H9 (cell line): ENCODE results near the gene ITGA4. TPM values are rescaled to one million over a fixed set of nuclear protein-coding genes. Genes with fewer than 3 reads are reported as not detected.

ENCODE experiments used
- DNase-seq: peaks from one replicate; pipeline ENCODE4 v3.0.0-alpha.2; 2017
- H2AFZ ChIP-seq: one replicate; pipeline ENCODE4 v1.6.1; 2013; ENCODE audit warnings: mild to moderate bottlenecking, low read length, control low read depth, moderate library complexity
- H2AK5ac ChIP-seq: 2 replicates; pipeline ENCODE4 v1.6.1; 2013; ENCODE audit warnings: low read length, control low read depth, mixed read lengths; ENCODE audit not compliant: insufficient read length
- H2BK120ac ChIP-seq: one replicate; pipeline ENCODE4 v1.6.1; 2013; ENCODE audit warnings: low read depth, mild to moderate bottlenecking, low read length, control low read depth, inconsistent platforms; ENCODE audit not compliant: poor library complexity, severe bottlenecking
- H2BK12ac ChIP-seq: 2 replicates; pipeline ENCODE4 v1.6.1; 2013; ENCODE audit warnings: low read length, control low read depth, mixed read lengths, low read depth; ENCODE audit not compliant: insufficient read length
- H2BK15ac ChIP-seq: 2 replicates; pipeline ENCODE4 v1.6.1; 2013; ENCODE audit warnings: low read depth, low read length, control low read depth
- H2BK20ac ChIP-seq: one replicate; pipeline ENCODE4 v1.6.1; 2013; ENCODE audit warnings: low read depth, mild to moderate bottlenecking, low read length, control low read depth, inconsistent platforms; ENCODE audit not compliant: poor library complexity, severe bottlenecking
- H2BK5ac ChIP-seq: 2 replicates; pipeline ENCODE4 v1.6.1; 2013; ENCODE audit warnings: low read length, control low read depth, mixed read lengths; ENCODE audit not compliant: insufficient read length
- H3K14ac ChIP-seq: 2 replicates; pipeline ENCODE4 v1.6.1; 2013; ENCODE audit warnings: low read length, control low read depth; ENCODE audit not compliant: insufficient read depth
- H3K18ac ChIP-seq: 2 replicates; pipeline ENCODE4 v1.6.1; 2013; ENCODE audit warnings: low read depth, mild to moderate bottlenecking, mixed read lengths, low read length, control low read depth; ENCODE audit not compliant: insufficient read length
- H3K23ac ChIP-seq: 2 replicates; pipeline ENCODE4 v1.6.1; 2013; ENCODE audit warnings: low read length, control low read depth, mixed read lengths, low read depth; ENCODE audit not compliant: insufficient read length
- H3K23me2 ChIP-seq: 2 replicates; pipeline ENCODE4 v1.6.1; 2013; ENCODE audit warnings: low read depth, mild to moderate bottlenecking, mixed read lengths, low read length, control low read depth; ENCODE audit not compliant: insufficient read length, poor library complexity, severe bottlenecking
- H3K27ac ChIP-seq: 2 replicates; pipeline ENCODE4 v1.5.1; 2013; ENCODE audit warnings: low read length, control low read depth, mixed read lengths, low read depth; ENCODE audit not compliant: insufficient read length
- H3K27me3 ChIP-seq: 2 replicates; pipeline ENCODE4 v1.6.1; 2013; ENCODE audit warnings: low read length, control low read depth, inconsistent platforms; ENCODE audit not compliant: insufficient read depth
- H3K4ac ChIP-seq: 2 replicates; pipeline ENCODE4 v1.6.1; 2013; ENCODE audit warnings: low read depth, mild to moderate bottlenecking, control low read depth, inconsistent platforms, low read length, moderate library complexity
- H3K4me1 ChIP-seq: 2 replicates; pipeline ENCODE4 v1.6.1; 2013; ENCODE audit warnings: low read length, control low read depth, inconsistent platforms; ENCODE audit not compliant: insufficient read depth
- H3K4me2 ChIP-seq: 2 replicates; pipeline ENCODE4 v1.6.1; 2013; ENCODE audit warnings: low read length, control low read depth, mixed read lengths; ENCODE audit not compliant: insufficient read length, insufficient read depth
- H3K56ac ChIP-seq: 2 replicates; pipeline ENCODE4 v1.6.1; 2013; ENCODE audit warnings: low read depth, mild to moderate bottlenecking, mixed read lengths, low read length, control low read depth; ENCODE audit not compliant: insufficient read length
- H3K79me1 ChIP-seq: 2 replicates; pipeline ENCODE4 v1.6.1; 2013; ENCODE audit warnings: low read depth, mild to moderate bottlenecking, moderate library complexity, low read length, control low read depth, inconsistent platforms; ENCODE audit not compliant: insufficient read depth, poor library complexity, severe bottlenecking
- H3K79me2 ChIP-seq: 2 replicates; pipeline ENCODE4 v1.6.1; 2013; ENCODE audit warnings: low read length, control low read depth, inconsistent platforms; ENCODE audit not compliant: insufficient read depth
- H3K9ac ChIP-seq: 2 replicates; pipeline ENCODE4 v1.6.1; 2013; ENCODE audit warnings: low read length, control low read depth, mixed read lengths; ENCODE audit not compliant: insufficient read length; ENCODE audit errors: extremely low read depth
- H3K9me3 ChIP-seq: one replicate; pipeline ENCODE4 v1.6.1; 2013; ENCODE audit warnings: low read depth, low read length, inconsistent platforms; ENCODE audit not compliant: control insufficient read depth
- H3T11ph ChIP-seq: one replicate; pipeline ENCODE4 v1.6.1; 2013; ENCODE audit warnings: mild to moderate bottlenecking, low read length, control low read depth, inconsistent platforms
- H4K20me1 ChIP-seq: one replicate; pipeline ENCODE4 v1.6.1; 2013; ENCODE audit not compliant: control insufficient read depth, insufficient read length, insufficient read depth
- H4K5ac ChIP-seq: 2 replicates; pipeline ENCODE4 v1.6.1; 2013; ENCODE audit warnings: low read depth, mild to moderate bottlenecking, mixed read lengths, low read length, control low read depth; ENCODE audit not compliant: insufficient read length
- H4K8ac ChIP-seq: replicated peaks from 2 replicates; pipeline ENCODE4 v1.6.1; 2013; ENCODE audit warnings: low read length, control low read depth, mixed read lengths, low read depth; ENCODE audit not compliant: insufficient read length
- H4K91ac ChIP-seq: 2 replicates; pipeline ENCODE4 v1.6.1; 2013; ENCODE audit warnings: low read depth, mild to moderate bottlenecking, moderate library complexity, mixed read lengths, low read length, control low read depth; ENCODE audit not compliant: insufficient read length
- H3K27ac Mint-ChIP-seq, 3 experiments: 2 replicates in 2 of 3; 3 replicates in 1 of 3; pipeline ENCODE4 v1.8.0; 2020 to 2021; ENCODE audit warnings: mixed read lengths in 3 of 3, mild to moderate bottlenecking in 1 of 3, moderate library complexity in 1 of 3
- H3K27me3 Mint-ChIP-seq: 2 replicates; pipeline ENCODE4 v1.8.0; 2021; ENCODE audit warnings: low read depth, mild to moderate bottlenecking, moderate library complexity, mixed read lengths
- H3K36me3 Mint-ChIP-seq, 3 experiments: 2 replicates in 2 of 3; 3 replicates in 1 of 3; pipeline ENCODE4 v1.8.0; 2020 to 2021; ENCODE audit warnings: low read depth in 3 of 3, mixed read lengths in 3 of 3; ENCODE audit not compliant: insufficient read depth in 1 of 3
- H3K4me1 Mint-ChIP-seq, 2 experiments: 2 replicates each; pipeline ENCODE4 v1.8.0; 2020; ENCODE audit warnings: mixed read lengths in 2 of 2
- H3K4me3 Mint-ChIP-seq, 2 experiments: 2 replicates in 1 of 2; 3 replicates in 1 of 2; pipeline ENCODE4 v1.8.0; 2020 to 2021; ENCODE audit warnings: mild to moderate bottlenecking in 2 of 2, mixed read lengths in 2 of 2, moderate library complexity in 1 of 2
- H3K9me3 Mint-ChIP-seq, 2 experiments: 2 replicates in 1 of 2; 3 replicates in 1 of 2; pipeline ENCODE4 v1.8.0; 2020; ENCODE audit warnings: mild to moderate bottlenecking in 2 of 2, mixed read lengths in 2 of 2, moderate library complexity in 1 of 2
- CTCF ChIP-seq: fragments of 200-600 bp; sonication (generic); conservative IDR thresholded peaks from 3 replicates; pipeline ENCODE4 v1.8.0; 2021; ENCODE audit warnings: antibody characterized with exemption, mild to moderate bottlenecking
- WGBS: extraction: QIAGEN DNeasy Blood & Tissue Kit; methylation state at CpG from one replicate; pipeline ENCODE4 v1.1.7; 2013; ENCODE audit warnings: missing lambda C conversion rate, low lambda C conversion rate, mixed read lengths; ENCODE audit not compliant: insufficient read length; ENCODE audit errors: extremely low coverage; 5-methylcytosine and 5-hydroxymethylcytosine counted together
- total RNA-seq: library from RNA; stranded (reverse); gene quantifications from 2 replicates; pipeline ENCODE4 v1.2.1, GENCODE V29; 2021

ITGA4 gene
- total RNA-seq, 1 experiment from 2014 or later, result 1.3 TPM

GRCh38 chr2:181457741-181458425 is 697 bp downstream of the ITGA4 start:
- Mint-ChIP-seq H3K36me3 (no peaks in the 10 kb centered on the region), H3K4me1 (peaks cover 10 to 13% of the 10 kb centered on the region in 2 experiments), H3K4me3 (peak overlapping the region; percentile 66 to 85), H3K9me3 (no peaks in the 10 kb centered on the region), H3K27me3 (peaks cover 73% of the 10 kb centered on the region), H3K27ac (no peak overlapping the region)
- no peak overlapping the region for H3K23ac ChIP-seq
- H3K27ac ChIP-seq, result no peak overlapping the region
- peak overlapping the region; percentile 23 for H3K18ac ChIP-seq
- no peak overlapping the region for H2AK5ac ChIP-seq
- H3K9ac ChIP-seq, result no peak overlapping the region
- no peaks in the 10 kb centered on the region for H3K79me1 ChIP-seq
- H4K20me1 ChIP-seq, result no peaks in the 10 kb centered on the region
- no peak overlapping the region for H3K56ac ChIP-seq
- no peaks in the 10 kb centered on the region for H3K79me2 ChIP-seq
- no peak overlapping the region for H4K91ac ChIP-seq
- H4K8ac ChIP-seq, result no peak overlapping the region
- H3K4ac ChIP-seq, result no peak overlapping the region
- H3K27me3 ChIP-seq, result peaks cover 16% of the 10 kb centered on the region; the same call in 1 of the 2 replicates
- H2BK5ac ChIP-seq, result no peak overlapping the region
- H3K4me1 ChIP-seq, result no peaks in the 10 kb centered on the region
- no peak overlapping the region for H2BK12ac ChIP-seq
- no peak overlapping the region for H2BK20ac ChIP-seq
- DNase-seq, result peak; percentile 43
- no peak overlapping the region for H4K5ac ChIP-seq
- H3K14ac ChIP-seq, result peak overlapping the region; percentile 58
- no peak overlapping the region for H3T11ph ChIP-seq
- TF ChIP-seq CTCF, result no peak
- whole genome bisulfite sequencing, result no CpG with 5 or more reads among the region's 45 CpGs
- no peak overlapping the region for H2BK120ac ChIP-seq
- H2BK15ac ChIP-seq, result no peak overlapping the region
- no peaks in the 10 kb centered on the region for H3K9me3 ChIP-seq
- H3K23me2 ChIP-seq, result peaks cover 9% of the 10 kb centered on the region
- peak overlapping the region; percentile 81 for H3K4me2 ChIP-seq
- H2AFZ ChIP-seq, result no peak overlapping the region
